Sigmoid colon (tissue), 7 donors: ENCODE measurements around the gene FASTK. TPM values are rescaled to one million over a fixed set of nuclear protein-coding genes. Genes with fewer than 3 reads are reported as not detected.
A peak's percentile ranks its signal among the peaks of the same experiment; 100 is the strongest.

Experiments used
- DNase-seq: peaks from one replicate; pipeline ENCODE4 v3.0.0-alpha.2; 2019
- H3K27ac ChIP-seq, 4 donors: fragments of 200-600 bp; sonication (generic); one replicate each; pipeline ENCODE4 v1.5.1; 2016 to 2019; ENCODE audit warnings: mild to moderate bottlenecking in 1 of 4
- H3K27me3 ChIP-seq, 3 donors: fragments of 200-600 bp; sonication (generic); one replicate each; pipeline ENCODE4 v1.5.1; 2019; ENCODE audit warnings: mild to moderate bottlenecking in 1 of 3
- H3K36me3 ChIP-seq, 4 donors: fragments of 200-600 bp; sonication (generic); one replicate each; pipeline ENCODE4 v1.5.1; 2016 to 2019
- H3K4me1 ChIP-seq, 4 donors: fragments of 200-600 bp; sonication (generic); one replicate each; pipeline ENCODE4 v1.5.1; 2017 to 2019
- H3K4me3 ChIP-seq, 4 donors: fragments of 200-600 bp; sonication (generic); one replicate each; pipeline ENCODE4 v1.5.1; 2017 to 2019; ENCODE audit warnings: mild to moderate bottlenecking in 2 of 4, moderate library complexity in 1 of 4
- H3K9me3 ChIP-seq, 4 donors: fragments of 200-600 bp in 3 of 4; sonication (generic) in 3 of 4; one replicate each; pipeline versions ENCODE4 v1.5.1 to v1.6.1; 2013 to 2019
- CTCF ChIP-seq, 4 experiments: fragments of 450-650 bp in 3 of 4; fragments of 200-600 bp in 1 of 4; IDR thresholded peaks; one replicate each; pipeline ENCODE4 v1.5.1; 2016 to 2019; ENCODE audit warnings: antibody characterized with exemption in 4 of 4, mild to moderate bottlenecking in 3 of 4, moderate library complexity in 2 of 4
- EP300 ChIP-seq, 4 donors: sonication (generic); formaldehyde crosslinking; IDR thresholded peaks; one replicate each; pipeline ENCODE4 v1.6.1; 2017; ENCODE audit warnings: antibody characterized with exemption in 4 of 4
- POLR2A ChIP-seq, 2 donors: fragments of 450-650 bp; IDR thresholded peaks; one replicate each; pipeline ENCODE4 v1.6.1; 2016; ENCODE audit warnings: antibody characterized with exemption in 2 of 2, mild to moderate bottlenecking in 2 of 2, moderate library complexity in 2 of 2
- POLR2AphosphoS5 ChIP-seq, 4 donors: sonication (generic); formaldehyde crosslinking; IDR thresholded peaks; one replicate each; pipeline ENCODE4 v1.6.1; 2017; ENCODE audit warnings: antibody characterized with exemption in 4 of 4
- WGBS, 2 donors: extraction: QIAGEN DNeasy Blood & Tissue Kit; methylation state at CpG; one replicate each; pipeline ENCODE4 v1.1.7; 2013; 5-methylcytosine and 5-hydroxymethylcytosine counted together
- intact Hi-C: fragments of 100-400 bp; cut with DNase I; formaldehyde crosslinking; loops from one replicate; pipeline ENCODE4 v1.15.1; 2023
- polyA plus RNA-seq, 3 donors: library from polyadenylated mRNA; stranded (reverse); fragments of 200-250 nt; gene quantifications; one replicate each; pipeline ENCODE4 v1.2.3, GENCODE V29; 2013
- total RNA-seq, 4 donors: library from RNA; depleted of rRNA; stranded (reverse); fragments of >200 nt; gene quantifications; one replicate each; pipeline ENCODE4 v1.1.0, GENCODE V29; 2016
- donor health status: healthy with polysubstance abuse.
- donor health status: Bipolar disorder and iron deficiency.
- donor health status: healthy.

The FASTK gene
- total RNA-seq (10 to 100 TPM; 61.5 to 80.0 (median 69.9) TPM), polyA plus RNA-seq (100 to 1,000 TPM in 1 of 3 donors, 10 to 100 TPM in 2; 61.3 to 124 (median 65.0) TPM)

DNA sequence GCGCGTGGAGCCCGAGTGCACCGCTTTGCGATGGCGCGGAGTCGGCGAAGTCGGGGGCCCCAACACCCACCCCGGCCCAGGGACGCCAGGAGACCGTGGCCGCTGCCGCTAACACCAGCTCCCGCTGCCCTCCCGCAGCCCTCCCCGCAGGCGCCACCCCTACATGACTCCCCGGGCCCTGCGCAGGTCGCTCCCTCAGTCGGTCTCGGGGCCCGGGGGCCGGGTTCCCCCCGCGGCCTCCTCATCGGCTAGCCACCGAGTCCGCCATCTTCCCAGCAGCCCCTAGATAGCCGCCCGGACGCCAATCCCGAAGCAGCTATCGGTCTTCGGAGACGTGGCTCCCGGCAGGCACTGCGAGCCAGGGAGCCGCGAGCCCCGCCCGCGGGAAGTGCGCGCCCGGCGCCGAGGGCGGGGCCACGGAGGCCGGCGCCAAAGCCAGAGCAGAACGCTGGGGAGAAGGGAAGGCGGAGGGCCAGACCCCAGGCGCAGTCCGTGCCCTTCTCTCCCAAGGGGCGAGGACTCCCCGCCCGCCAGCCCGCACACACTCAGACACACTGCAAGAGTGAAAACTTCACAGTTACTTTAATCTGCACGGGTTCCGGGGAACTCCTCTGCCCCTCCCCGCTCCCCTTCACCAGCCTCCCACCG, at the start of gene FASTK:
Gene FASTK (minus strand): TSS at position 288 of the 648 bp plus-strand sequence. CDS start 43 bp downstream, at position 245.
- intact Hi-C loops, result loop anchor here (1.0 kb wide), 1 partner anchor 21 kb away; the partner anchor contains the start of gene SLC4A2
- peaks cover 0 to 65% (median 63%) of the 10 kb centered on the region in 4 donors for H3K4me1 ChIP-seq
- WGBS, 2 donors, result 1 to 2% methylated on average over 66 of the region's 66 CpGs

GRCh38 chr7:151129960-151130591, 49.5 kb upstream of the FASTK start:
- peaks cover 0 to 18% (median 13%) of the 10 kb centered on the region in 4 donors for H3K4me1 ChIP-seq
- no peak for DNase-seq
- no peaks in the 10 kb centered on the region for H3K27me3 ChIP-seq
- TF ChIP-seq CTCF (IDR thresholded peaks at IDR 0.05) (no peak), POLR2A (IDR thresholded peaks at IDR 0.05) (no peak), POLR2AphosphoS5 (IDR thresholded peaks at IDR 0.05) (no peak), EP300 (IDR thresholded peaks at IDR 0.05) (no peak)
- intact Hi-C loops, result no loop called here
- 94 to 96% methylated on average over 9 of the region's 9 CpGs for WGBS, 2 donors
- peaks cover 38 to 70% (median 62%) of the 10 kb centered on the region in 4 donors for H3K36me3 ChIP-seq
- H3K27ac ChIP-seq, result no peak overlapping the region
- no peak overlapping the region for H3K4me3 ChIP-seq
- H3K9me3 ChIP-seq, result no peaks in the 10 kb centered on the region

More for the DNA sequence above, at the start of gene FASTK:
- no peaks in the 10 kb centered on the region for H3K9me3 ChIP-seq
- peak; percentile 95 for DNase-seq
- peak within 1 kb of the TSS; percentile 92 to 98 (median 96) for H3K27ac ChIP-seq
- TF ChIP-seq CTCF (IDR thresholded peaks at IDR 0.05) (no peak), POLR2AphosphoS5 (IDR thresholded peaks at IDR 0.05) (peak; percentile 64 to 84 (median 83)), POLR2A (IDR thresholded peaks at IDR 0.05) (peak in 1 of 2 donors; percentile 30), EP300 (IDR thresholded peaks at IDR 0.05) (no peak)
- H3K27me3 ChIP-seq, result no peaks in the 10 kb centered on the region
- H3K4me3 ChIP-seq, result peak within 1 kb of the TSS; percentile 82 to 99 (median 88)
- peaks cover 0 to 18% (median 4%) of the 10 kb centered on the region in 4 donors for H3K36me3 ChIP-seq

- 88 to 91% methylated on average over 28 of the region's 28 CpGs for WGBS, 2 donors
- DNase-seq, result no peak
- H3K27ac ChIP-seq, result no peak overlapping the region
- H3K4me1 ChIP-seq, result peaks cover 0 to 22% (median 15%) of the 10 kb centered on the region in 4 donors
- intact Hi-C loops, result no loop called here
- H3K36me3 ChIP-seq, result peaks cover 31 to 67% (median 57%) of the 10 kb centered on the region in 4 donors
- H3K27me3 ChIP-seq, result no peaks in the 10 kb centered on the region
- no peak overlapping the region for H3K4me3 ChIP-seq
- no peaks in the 10 kb centered on the region for H3K9me3 ChIP-seq
- TF ChIP-seq POLR2AphosphoS5 (IDR thresholded peaks at IDR 0.05) (no peak), POLR2A (IDR thresholded peaks at IDR 0.05) (no peak), EP300 (IDR thresholded peaks at IDR 0.05) (no peak), CTCF (IDR thresholded peaks at IDR 0.05) (no peak)
Observed at GRCh38 chr7:151129117-151129959, 48.7 kb upstream of the FASTK start.

DNA sequence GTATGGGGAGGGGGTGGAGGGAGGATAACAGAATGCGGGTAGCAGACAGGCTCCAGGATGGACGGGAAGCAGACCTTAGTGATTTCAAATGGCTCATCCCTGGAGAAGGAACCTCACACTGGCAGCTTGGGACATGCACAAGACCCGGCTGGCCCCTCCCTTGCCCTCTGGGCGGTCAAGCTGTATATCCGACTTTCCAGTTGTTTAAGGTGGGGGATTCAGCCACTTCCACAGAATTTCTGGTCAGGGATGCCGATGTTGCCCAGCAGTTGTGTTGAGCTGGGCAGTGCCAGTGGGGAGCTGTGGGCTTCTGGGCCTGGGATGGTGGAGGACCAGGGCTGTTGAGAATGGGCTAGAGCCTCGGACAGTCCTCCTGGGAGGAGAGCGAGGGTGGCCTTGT, 48.1 kb upstream of the FASTK start:
- DNase-seq, result no peak
- intact Hi-C loops, result no loop called here
- Histone ChIP-seq H3K9me3 (no peaks in the 10 kb centered on the region), H3K27ac (no peak overlapping the region), H3K4me1 (peaks cover 0 to 26% (median 15%) of the 10 kb centered on the region in 4 donors), H3K4me3 (no peak overlapping the region), H3K36me3 (peaks cover 28 to 64% (median 52%) of the 10 kb centered on the region in 4 donors), H3K27me3 (no peaks in the 10 kb centered on the region)
- WGBS, 2 donors, result 92 to 95% methylated on average over 8 of the region's 8 CpGs
- TF ChIP-seq EP300 (IDR thresholded peaks at IDR 0.05) (no peak), POLR2A (IDR thresholded peaks at IDR 0.05) (no peak), POLR2AphosphoS5 (IDR thresholded peaks at IDR 0.05) (no peak), CTCF (IDR thresholded peaks at IDR 0.05) (no peak)
